ENCODE measurements around the gene GMPR. TPM values are rescaled to one million over a fixed set of nuclear protein-coding genes. Genes with fewer than 3 reads are reported as not detected.

GMPR gene
- 7.6 and 8.1 TPM in 2 replicates for total RNA-seq

GRCh38 chr6:16238057-16238962 lies at the start of gene GMPR:
Gene GMPR, plus strand, starts transcription at chr6:16238587. Its CDS starts 107 bp downstream, at chr6:16238694.

Other genes starting within 250 kb of the GMPR start
- gene MYLIP, start 109.5 kb upstream of the GMPR start, total RNA-seq, result 8.7 and 13.6 TPM in 2 replicates

Measured in regular cardiac myocyte (primary cell).